K562 (cell line): ENCODE measurements around the gene GAB2. TPM values are rescaled to one million over a fixed set of nuclear protein-coding genes. Genes with fewer than 3 reads are reported as not detected.

ENCODE experiments used
- ATF1 ChIP-seq, 2 experiments: fragments of 450-650 bp in 1 of 2; IDR thresholded peaks; 2 replicates each; pipeline ENCODE4 v1.6.1; 2016; ENCODE audit warnings: missing compliant biosample characterization in 1 of 2, missing genetic modification characterization in 1 of 2
- CBFA2T2 ChIP-seq: fragments of 450-650 bp; conservative IDR thresholded peaks from 2 replicates; pipeline ENCODE4 v1.6.1; 2017; ENCODE audit warnings: mild to moderate bottlenecking
- CREM ChIP-seq: IDR thresholded peaks from 2 replicates; pipeline ENCODE4 v1.6.1; 2014; ENCODE audit warnings: antibody characterized with exemption, low read depth
- CTBP1 ChIP-seq: fragments of 450-650 bp; IDR thresholded peaks from 2 replicates; pipeline ENCODE4 v1.6.1; 2016; ENCODE audit warnings: borderline replicate concordance
- ESRRB ChIP-seq: fragments of 250-450 bp; sonication (Bioruptor Pico); IDR thresholded peaks from 2 replicates; pipeline ENCODE4 v1.5.0; 2020; ENCODE audit warnings: mild to moderate bottlenecking, moderate library complexity, borderline replicate concordance
- FUS ChIP-seq: fragments of 200-400 bp; formaldehyde crosslinking; optimal IDR thresholded peaks from 2 replicates; pipeline ENCODE3; 2017; ENCODE audit warnings: low read depth, low read length
- GTF2A2 ChIP-seq: IDR thresholded peaks from 2 replicates; pipeline ENCODE4 v1.6.1; 2016; ENCODE audit warnings: mild to moderate bottlenecking, missing genetic modification characterization, missing compliant biosample characterization
- GTF2E2 ChIP-seq: fragments of 200-800 bp; sonication (Bioruptor generic); IDR thresholded peaks from 2 replicates; pipeline ENCODE4 v1.6.1; 2016; ENCODE audit warnings: missing genetic modification characterization, missing compliant biosample characterization
- L3MBTL2 ChIP-seq: fragments of 450-650 bp; IDR thresholded peaks from 2 replicates; pipeline ENCODE4 v1.6.1; 2016; ENCODE audit warnings: mild to moderate bottlenecking, moderate library complexity
- NFIX ChIP-seq: fragments of 250-450 bp; sonication (Bioruptor Pico); IDR thresholded peaks from 2 replicates; pipeline ENCODE4 v1.4.0; 2020; ENCODE audit warnings: low read depth, mild to moderate bottlenecking, moderate library complexity
- PHB ChIP-seq: fragments of 250-450 bp; sonication (Bioruptor Pico); IDR thresholded peaks from 2 replicates; pipeline ENCODE4 v1.5.0; 2021
- PHTF2 ChIP-seq: fragments of 250-450 bp; sonication (Bioruptor Pico); IDR thresholded peaks from 2 replicates; pipeline ENCODE4 v1.5.0; 2021; ENCODE audit warnings: mild to moderate bottlenecking
- POLR2H ChIP-seq: IDR thresholded peaks from 2 replicates; pipeline ENCODE4 v1.6.1; 2016; ENCODE audit warnings: missing genetic modification characterization, low read depth, mild to moderate bottlenecking, control low read depth, missing compliant biosample characterization, moderate library complexity
- RB1 ChIP-seq: fragments of 450-650 bp; IDR thresholded peaks from 2 replicates; pipeline ENCODE4 v1.6.1; 2017; ENCODE audit warnings: low read depth, mild to moderate bottlenecking
- SMAD2 ChIP-seq: fragments of 150-350 bp; IDR thresholded peaks from 2 replicates; pipeline ENCODE4 v1.6.1; 2014; ENCODE audit warnings: low read depth, mild to moderate bottlenecking, low read length
- SMARCA4 ChIP-seq: fragments of 450-650 bp; IDR thresholded peaks from 2 replicates; pipeline ENCODE4 v1.6.1; 2016
- SMARCA5 ChIP-seq: fragments of 450-650 bp; IDR thresholded peaks from 2 replicates; pipeline ENCODE4 v1.6.1; 2016
- SREBF1 ChIP-seq: fragments of 150-350 bp; IDR thresholded peaks from 2 replicates; pipeline ENCODE4 v1.6.1; 2014; ENCODE audit warnings: antibody characterized with exemption, low read depth, low read length, borderline replicate concordance
- SRSF1 ChIP-seq: fragments of 200-400 bp; formaldehyde crosslinking; IDR thresholded peaks from 2 replicates; pipeline ENCODE4 v1.6.1; 2017; ENCODE audit warnings: mild to moderate bottlenecking, low read depth, low read length, moderate library complexity
- XRCC3 ChIP-seq: fragments of 450-650 bp; IDR thresholded peaks from 2 replicates; pipeline ENCODE4 v1.6.1; 2017; ENCODE audit warnings: mild to moderate bottlenecking, moderate library complexity
- ZNF134 ChIP-seq: fragments of 250-450 bp; sonication (Bioruptor Pico); conservative IDR thresholded peaks from 2 replicates; pipeline ENCODE4 v1.4.0; 2020
- ZNF644 ChIP-seq: fragments of 200-800 bp; sonication (Bioruptor generic); IDR thresholded peaks from 2 replicates; pipeline ENCODE4 v1.6.1; 2016; ENCODE audit warnings: low read depth, missing genetic modification characterization, missing compliant biosample characterization
- polyA plus RNA-seq, 8 experiments: library from polyadenylated mRNA; depleted of rRNA in 4 of 8; stranded (reverse) in 5 of 8; unstranded in 3 of 8; fragments of >200 nt; fragmentation: Nextera tagmentation in 2 of 8; fragmentation: Illumina TruSeq in 1 of 8; extraction: Ambion mirVana in 2 of 8; extraction: Trizol in 1 of 8; gene quantifications; 2 replicates each; pipeline versions ENCODE4 v1.2.1 to v1.2.3, GENCODE V29; 2011 to 2014; ENCODE audit warnings: inconsistent platforms in 1 of 8, missing spikeins in 1 of 8
- total RNA-seq, 7 experiments: library from RNA; depleted of rRNA in 6 of 7; stranded (reverse); fragments of >200 nt in 6 of 7; fragmentation: Illumina TruSeq in 2 of 7; extraction: Trizol in 2 of 7; gene quantifications; 2 replicates each; pipeline versions ENCODE4 v1.2.1 to v1.2.3, GENCODE V29; 2011 to 2021; ENCODE audit warnings: low replicate concordance in 1 of 7
- TF ChIP-seq, protein P1 (sequence below): sonication (generic); formaldehyde crosslinking; IDR thresholded peaks from 2 replicates; pipeline ENCODE4 v1.8.0; 2022; ENCODE audit warnings: mild to moderate bottlenecking, missing genetic modification reagents
- TF ChIP-seq, protein P2 (sequence below): fragments of 450-650 bp; IDR thresholded peaks from 2 replicates; pipeline ENCODE4 v1.6.1; 2017; ENCODE audit warnings: antibody characterized with exemption, mild to moderate bottlenecking
- TF ChIP-seq, protein P3 (sequence below): sonication (generic); formaldehyde crosslinking; IDR thresholded peaks from 2 replicates; pipeline ENCODE4 v1.5.0; 2020; ENCODE audit warnings: missing genetic modification reagents

GAB2 gene
- total and polyA plus RNA-seq, 9 of the 15 experiments (the other 6 are each of a cell fraction or from before 2014, with no cell fraction given) = 2.3 to 35.2 (median 16.1) TPM

DNA sequence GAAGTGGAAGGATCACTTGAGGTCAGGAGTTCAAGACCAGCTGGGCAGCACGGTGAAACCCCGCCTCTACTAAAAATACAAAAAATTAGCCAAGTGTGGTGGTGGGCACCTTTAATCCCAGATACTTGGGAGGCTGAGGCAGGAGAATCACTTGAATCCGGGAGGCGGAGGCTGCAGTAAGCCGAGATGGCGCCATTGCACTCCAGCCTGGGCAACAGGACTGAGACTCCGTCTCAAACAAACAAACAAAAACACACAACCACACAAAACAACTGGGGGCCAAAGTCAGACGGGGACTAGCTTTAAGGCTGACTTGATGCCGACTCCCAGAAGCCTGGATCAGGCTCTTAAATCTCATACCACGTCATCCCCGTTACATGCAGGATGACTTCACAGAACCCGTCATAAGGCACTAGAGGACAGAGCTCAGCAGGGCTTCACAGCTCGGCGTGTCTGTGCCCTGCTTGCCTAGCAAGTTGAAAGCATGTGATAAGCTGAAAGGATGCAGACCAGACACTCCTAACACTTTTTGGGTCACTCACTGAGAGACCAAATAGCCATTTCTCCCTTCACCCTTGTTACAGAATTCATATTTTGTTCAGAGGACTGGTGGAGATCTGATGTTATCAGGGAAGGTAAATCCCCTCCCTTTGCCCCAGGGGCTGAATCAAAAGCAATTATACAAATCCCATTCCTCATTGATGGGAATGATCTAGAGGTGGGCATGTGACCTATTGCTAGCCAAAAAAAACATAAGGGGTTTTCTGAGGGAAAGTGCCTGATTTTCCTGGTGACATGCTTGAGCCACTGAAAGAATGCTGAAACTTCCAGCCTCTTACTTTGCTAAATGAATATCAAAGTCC lies 65.4 kb downstream of the GAB2 start (continued):
- TF ChIP-seq CTBP1 (peak; percentile 76; the same call in 1 of the 2 replicates), SMARCA5 (no peak), ESRRB (no peak), SMAD2 (no peak), XRCC3 (no peak), SMARCA4 (peak; percentile 35; the same call in 1 of the 2 replicates), RB1 (no peak), ZNF644 (tag) (no peak), ZNF134 (CRISPR knock-in tag) (no peak), CBFA2T2 (no peak), GTF2E2 (tag) (no peak), SREBF1 (no peak), SRSF1 (no peak), PHTF2 (CRISPR knock-in tag) (no peak), CREM (peak; percentile 97), ATF1 (CRISPR knock-in tag; IDR thresholded peaks at IDR 0.05) (no peak), ATF1 (tag; IDR thresholded peaks at IDR 0.05) (peak; percentile 96), L3MBTL2 (peak; percentile 94), PHB (CRISPR knock-in tag) (no peak), POLR2H (tag) (0 out of 2 replicates have a peak, but pooled peaks have one; percentile 43), GTF2A2 (tag) (no peak), FUS (no peak), NFIX (CRISPR knock-in tag) (no peak)
- TF ChIP-seq, protein P1, sequence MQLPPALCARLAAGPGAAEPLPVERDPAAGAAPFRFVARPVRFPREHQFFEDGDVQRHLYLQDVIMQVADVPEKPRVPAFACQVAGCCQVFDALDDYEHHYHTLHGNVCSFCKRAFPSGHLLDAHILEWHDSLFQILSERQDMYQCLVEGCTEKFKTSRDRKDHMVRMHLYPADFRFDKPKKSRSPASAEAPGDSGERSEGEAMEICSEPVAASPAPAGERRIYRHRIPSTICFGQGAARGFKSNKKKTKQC (CRISPR knock-in tag) = no peak
- TF ChIP-seq, protein P2, sequence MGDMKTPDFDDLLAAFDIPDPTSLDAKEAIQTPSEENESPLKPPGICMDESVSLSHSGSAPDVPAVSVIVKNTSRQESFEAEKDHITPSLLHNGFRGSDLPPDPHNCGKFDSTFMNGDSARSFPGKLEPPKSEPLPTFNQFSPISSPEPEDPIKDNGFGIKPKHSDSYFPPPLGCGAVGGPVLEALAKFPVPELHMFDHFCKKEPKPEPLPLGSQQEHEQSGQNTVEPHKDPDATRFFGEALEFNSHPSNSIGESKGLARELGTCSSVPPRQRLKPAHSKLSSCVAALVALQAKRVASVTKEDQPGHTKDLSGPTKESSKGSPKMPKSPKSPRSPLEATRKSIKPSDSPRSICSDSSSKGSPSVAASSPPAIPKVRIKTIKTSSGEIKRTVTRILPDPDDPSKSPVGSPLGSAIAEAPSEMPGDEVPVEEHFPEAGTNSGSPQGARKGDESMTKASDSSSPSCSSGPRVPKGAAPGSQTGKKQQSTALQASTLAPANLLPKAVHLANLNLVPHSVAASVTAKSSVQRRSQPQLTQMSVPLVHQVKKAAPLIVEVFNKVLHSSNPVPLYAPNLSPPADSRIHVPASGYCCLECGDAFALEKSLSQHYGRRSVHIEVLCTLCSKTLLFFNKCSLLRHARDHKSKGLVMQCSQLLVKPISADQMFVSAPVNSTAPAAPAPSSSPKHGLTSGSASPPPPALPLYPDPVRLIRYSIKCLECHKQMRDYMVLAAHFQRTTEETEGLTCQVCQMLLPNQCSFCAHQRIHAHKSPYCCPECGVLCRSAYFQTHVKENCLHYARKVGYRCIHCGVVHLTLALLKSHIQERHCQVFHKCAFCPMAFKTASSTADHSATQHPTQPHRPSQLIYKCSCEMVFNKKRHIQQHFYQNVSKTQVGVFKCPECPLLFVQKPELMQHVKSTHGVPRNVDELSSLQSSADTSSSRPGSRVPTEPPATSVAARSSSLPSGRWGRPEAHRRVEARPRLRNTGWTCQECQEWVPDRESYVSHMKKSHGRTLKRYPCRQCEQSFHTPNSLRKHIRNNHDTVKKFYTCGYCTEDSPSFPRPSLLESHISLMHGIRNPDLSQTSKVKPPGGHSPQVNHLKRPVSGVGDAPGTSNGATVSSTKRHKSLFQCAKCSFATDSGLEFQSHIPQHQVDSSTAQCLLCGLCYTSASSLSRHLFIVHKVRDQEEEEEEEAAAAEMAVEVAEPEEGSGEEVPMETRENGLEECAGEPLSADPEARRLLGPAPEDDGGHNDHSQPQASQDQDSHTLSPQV = peak; percentile 83
- TF ChIP-seq, protein P3, sequence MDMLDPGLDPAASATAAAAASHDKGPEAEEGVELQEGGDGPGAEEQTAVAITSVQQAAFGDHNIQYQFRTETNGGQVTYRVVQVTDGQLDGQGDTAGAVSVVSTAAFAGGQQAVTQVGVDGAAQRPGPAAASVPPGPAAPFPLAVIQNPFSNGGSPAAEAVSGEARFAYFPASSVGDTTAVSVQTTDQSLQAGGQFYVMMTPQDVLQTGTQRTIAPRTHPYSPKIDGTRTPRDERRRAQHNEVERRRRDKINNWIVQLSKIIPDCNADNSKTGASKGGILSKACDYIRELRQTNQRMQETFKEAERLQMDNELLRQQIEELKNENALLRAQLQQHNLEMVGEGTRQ (CRISPR knock-in tag) = no peak
